ENCODE measurements around the gene PCP4.

GRCh38 chr21:39847877-39848276 lies 19.4 kb upstream of the PCP4 start:
- TF ChIP-seq, protein P1, sequence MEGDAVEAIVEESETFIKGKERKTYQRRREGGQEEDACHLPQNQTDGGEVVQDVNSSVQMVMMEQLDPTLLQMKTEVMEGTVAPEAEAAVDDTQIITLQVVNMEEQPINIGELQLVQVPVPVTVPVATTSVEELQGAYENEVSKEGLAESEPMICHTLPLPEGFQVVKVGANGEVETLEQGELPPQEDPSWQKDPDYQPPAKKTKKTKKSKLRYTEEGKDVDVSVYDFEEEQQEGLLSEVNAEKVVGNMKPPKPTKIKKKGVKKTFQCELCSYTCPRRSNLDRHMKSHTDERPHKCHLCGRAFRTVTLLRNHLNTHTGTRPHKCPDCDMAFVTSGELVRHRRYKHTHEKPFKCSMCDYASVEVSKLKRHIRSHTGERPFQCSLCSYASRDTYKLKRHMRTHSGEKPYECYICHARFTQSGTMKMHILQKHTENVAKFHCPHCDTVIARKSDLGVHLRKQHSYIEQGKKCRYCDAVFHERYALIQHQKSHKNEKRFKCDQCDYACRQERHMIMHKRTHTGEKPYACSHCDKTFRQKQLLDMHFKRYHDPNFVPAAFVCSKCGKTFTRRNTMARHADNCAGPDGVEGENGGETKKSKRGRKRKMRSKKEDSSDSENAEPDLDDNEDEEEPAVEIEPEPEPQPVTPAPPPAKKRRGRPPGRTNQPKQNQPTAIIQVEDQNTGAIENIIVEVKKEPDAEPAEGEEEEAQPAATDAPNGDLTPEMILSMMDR (conservative IDR thresholded peaks at IDR 0.05; ENCODE audit: low read length) = no peak
- TF ChIP-seq EZH2phosphoT487 (IDR thresholded peaks at IDR 0.05; ENCODE audit: borderline replicate concordance) = no peak

All from Loucy (cell line).